Tibial nerve (tissue), 3 donors: Measurements from ENCODE around the gene HS1BP3.

Source experiments
- CTCF ChIP-seq, 5 experiments: fragments of 200-600 bp in 3 of 5; fragments of 450-650 bp in 2 of 5; sonication (generic) in 3 of 5; IDR thresholded peaks; one replicate each; pipeline ENCODE4 v1.5.1; 2016 to 2019; ENCODE audit warnings: antibody characterized with exemption in 5 of 5, mild to moderate bottlenecking in 3 of 5, moderate library complexity in 2 of 5
- POLR2A ChIP-seq, 2 donors: fragments of 450-650 bp; IDR thresholded peaks; one replicate each; pipeline ENCODE4 v1.6.1; 2017; ENCODE audit warnings: antibody characterized with exemption in 2 of 2, mild to moderate bottlenecking in 2 of 2, moderate library complexity in 2 of 2

- TF ChIP-seq CTCF (IDR thresholded peaks at IDR 0.05) (no peak), POLR2A (IDR thresholded peaks at IDR 0.05) (no peak)
Observed at GRCh38 chr2:20607446-20607845, 43.5 kb downstream of the HS1BP3 start.
